Type B pancreatic cell (in vitro differentiated cells): ENCODE results near the gene CD93. TPM values are rescaled to one million over a fixed set of nuclear protein-coding genes. Genes with fewer than 3 reads are reported as not detected.

Experiments used
- DNase-seq: peaks from one replicate; pipeline ENCODE4 v3.0.0; 2021; ENCODE audit warnings: mixed read lengths; ENCODE audit not compliant: unreplicated experiment; ENCODE audit errors: extremely low spot score
- H3K27ac Mint-ChIP-seq: 2 replicates; pipeline ENCODE4 v1.8.0; 2021; ENCODE audit warnings: mild to moderate bottlenecking, mixed read lengths
- H3K27me3 Mint-ChIP-seq: 2 replicates; pipeline ENCODE4 v1.8.0; 2021; ENCODE audit warnings: mixed read lengths
- H3K36me3 Mint-ChIP-seq: 2 replicates; pipeline ENCODE4 v1.8.0; 2021; ENCODE audit warnings: mixed read lengths
- H3K4me1 Mint-ChIP-seq: one replicate; pipeline ENCODE4 v1.8.0; 2021; ENCODE audit warnings: mixed read lengths; ENCODE audit not compliant: unreplicated experiment
- H3K4me3 Mint-ChIP-seq: 2 replicates; pipeline ENCODE4 v1.8.0; 2021; ENCODE audit warnings: mild to moderate bottlenecking, mixed read lengths
- H3K9me3 Mint-ChIP-seq: 2 replicates; pipeline ENCODE4 v1.8.0; 2021; ENCODE audit warnings: mixed read lengths
- total RNA-seq: library from RNA; stranded (reverse); gene quantifications from 2 replicates; pipeline ENCODE4 v1.2.1, GENCODE V29; 2021; ENCODE audit warnings: low replicate concordance
- TF ChIP-seq, protein P1 (sequence below): fragments of 200-600 bp; sonication (generic); conservative IDR thresholded peaks from 2 replicates; pipeline ENCODE4 v1.5.0; 2021; ENCODE audit warnings: antibody characterized with exemption, mild to moderate bottlenecking

CD93 gene
- total RNA-seq, 1 donor from 2014 or later, result 0.05 TPM

DNA sequence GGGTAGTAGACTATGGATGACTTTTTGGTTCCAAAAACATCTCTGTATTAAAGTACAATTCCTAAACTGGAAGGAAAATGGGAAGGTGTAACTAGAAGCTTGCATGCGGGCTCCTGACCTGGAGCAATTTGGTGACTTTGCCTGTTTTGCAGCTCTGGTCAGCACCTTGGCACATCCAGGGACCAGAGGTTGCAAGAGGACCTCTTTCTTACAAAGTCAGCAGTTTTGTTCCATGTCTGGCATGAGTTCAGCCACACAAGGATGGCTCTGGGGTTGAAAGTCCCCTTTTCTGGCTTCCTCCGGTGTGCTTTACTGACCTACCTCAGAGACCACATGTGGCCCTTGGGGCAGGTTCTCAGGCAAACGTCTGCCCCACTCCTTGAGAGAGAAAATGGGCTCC lies 22.7 kb upstream of the CD93 start:
- peaks cover 7% of the 10 kb centered on the region for H3K4me1 Mint-ChIP-seq
- no peak overlapping the region for H3K4me3 Mint-ChIP-seq

GRCh38 chr20:23107466-23107865 lies 21.3 kb upstream of the CD93 start:
- Mint-ChIP-seq H3K27me3 (peaks cover 5% of the 10 kb centered on the region), H3K4me3 (no peak overlapping the region), H3K27ac (no peak overlapping the region), H3K36me3 (no peaks in the 10 kb centered on the region), H3K4me1 (peaks cover 7% of the 10 kb centered on the region), H3K9me3 (no peaks in the 10 kb centered on the region)
- TF ChIP-seq, protein P1, sequence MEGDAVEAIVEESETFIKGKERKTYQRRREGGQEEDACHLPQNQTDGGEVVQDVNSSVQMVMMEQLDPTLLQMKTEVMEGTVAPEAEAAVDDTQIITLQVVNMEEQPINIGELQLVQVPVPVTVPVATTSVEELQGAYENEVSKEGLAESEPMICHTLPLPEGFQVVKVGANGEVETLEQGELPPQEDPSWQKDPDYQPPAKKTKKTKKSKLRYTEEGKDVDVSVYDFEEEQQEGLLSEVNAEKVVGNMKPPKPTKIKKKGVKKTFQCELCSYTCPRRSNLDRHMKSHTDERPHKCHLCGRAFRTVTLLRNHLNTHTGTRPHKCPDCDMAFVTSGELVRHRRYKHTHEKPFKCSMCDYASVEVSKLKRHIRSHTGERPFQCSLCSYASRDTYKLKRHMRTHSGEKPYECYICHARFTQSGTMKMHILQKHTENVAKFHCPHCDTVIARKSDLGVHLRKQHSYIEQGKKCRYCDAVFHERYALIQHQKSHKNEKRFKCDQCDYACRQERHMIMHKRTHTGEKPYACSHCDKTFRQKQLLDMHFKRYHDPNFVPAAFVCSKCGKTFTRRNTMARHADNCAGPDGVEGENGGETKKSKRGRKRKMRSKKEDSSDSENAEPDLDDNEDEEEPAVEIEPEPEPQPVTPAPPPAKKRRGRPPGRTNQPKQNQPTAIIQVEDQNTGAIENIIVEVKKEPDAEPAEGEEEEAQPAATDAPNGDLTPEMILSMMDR, result no peak
- DNase-seq, result no peak

More for the DNA sequence above, 22.7 kb upstream of the CD93 start:
- Mint-ChIP-seq H3K27ac (no peak overlapping the region), H3K27me3 (peaks cover 8% of the 10 kb centered on the region), H3K9me3 (no peaks in the 10 kb centered on the region), H3K36me3 (no peaks in the 10 kb centered on the region)
- no peak for DNase-seq
- TF ChIP-seq, protein P1, result no peak

- TF ChIP-seq, protein P1, result peak; percentile 36
- H3K4me1 Mint-ChIP-seq, result peaks cover 7% of the 10 kb centered on the region
These were observed 20.2 kb upstream of the CD93 start for GRCh38 chr20:23106271-23106851.

GRCh38 chr20:23105193-23105592 lies 19.1 kb upstream of the CD93 start:
- TF ChIP-seq, protein P1, result no peak
- H3K27me3 Mint-ChIP-seq, result peaks cover 9% of the 10 kb centered on the region
- peaks cover 11% of the 10 kb centered on the region for H3K4me1 Mint-ChIP-seq
- H3K27ac Mint-ChIP-seq, result no peak overlapping the region
- DNase-seq, result no peak
- no peak overlapping the region for H3K4me3 Mint-ChIP-seq
- H3K9me3 Mint-ChIP-seq, result peaks cover 5% of the 10 kb centered on the region
- H3K36me3 Mint-ChIP-seq, result no peaks in the 10 kb centered on the region

More at GRCh38 chr20:23106271-23106851, 20.2 kb upstream of the CD93 start:
- Mint-ChIP-seq H3K36me3 (no peaks in the 10 kb centered on the region), H3K27me3 (peaks cover 5% of the 10 kb centered on the region), H3K27ac (no peak overlapping the region), H3K4me3 (no peak overlapping the region), H3K9me3 (no peaks in the 10 kb centered on the region)
- DNase-seq, result no peak

- peaks cover 11% of the 10 kb centered on the region for H3K4me1 Mint-ChIP-seq
- peaks cover 4% of the 10 kb centered on the region for H3K27me3 Mint-ChIP-seq
- no peaks in the 10 kb centered on the region for H3K36me3 Mint-ChIP-seq
- peaks cover 5% of the 10 kb centered on the region for H3K9me3 Mint-ChIP-seq
- no peak for DNase-seq
- TF ChIP-seq, protein P1, result no peak
- no peak overlapping the region for H3K4me3 Mint-ChIP-seq
- no peak overlapping the region for H3K27ac Mint-ChIP-seq
These were observed 17.3 kb upstream of the CD93 start for GRCh38 chr20:23103284-23104018.
